Measurements from ENCODE around the gene SUCLG2. TPM values are rescaled to one million over a fixed set of nuclear protein-coding genes. Genes with fewer than 3 reads are reported as not detected.

The SUCLG2 gene
- total RNA-seq, 1 experiment from 2014 or later: 49.5 TPM

GRCh38 chr3:67517781-67518180 is 136.6 kb downstream of the SUCLG2 start:
- no peak overlapping the region for H3K27ac Mint-ChIP-seq (ENCODE audit: unreplicated experiment)
- DNase-seq: no peak
- TF ChIP-seq CTCF (IDR thresholded peaks at IDR 0.05; ENCODE audit: unreplicated experiment): no peak
- H3K4me3 Mint-ChIP-seq (ENCODE audit: low read depth, unreplicated experiment): no peak overlapping the region
- intact Hi-C loops (cut with micrococcal nuclease; ENCODE audit: unreplicated experiment): no loop called here
- BruUV-seq (replicated peaks): no TSS peak
- no peaks in the 10 kb centered on the region for H3K4me1 Mint-ChIP-seq (ENCODE audit: low read depth, unreplicated experiment)
- no peaks in the 10 kb centered on the region for H3K9me3 Mint-ChIP-seq (ENCODE audit: low read depth, unreplicated experiment)
- H3K36me3 Mint-ChIP-seq (ENCODE audit: insufficient read depth, unreplicated experiment): no peaks in the 10 kb centered on the region
- CTCF ChIA-PET: no interaction called here
- no peaks in the 10 kb centered on the region for H3K27me3 Mint-ChIP-seq (ENCODE audit: unreplicated experiment)

- BruUV-seq (replicated peaks): no TSS peak
- no peak for TF ChIP-seq CTCF (IDR thresholded peaks at IDR 0.05; ENCODE audit: unreplicated experiment)
- H3K36me3 Mint-ChIP-seq (ENCODE audit: insufficient read depth, unreplicated experiment): no peaks in the 10 kb centered on the region
- H3K27ac Mint-ChIP-seq (ENCODE audit: unreplicated experiment): no peak overlapping the region
- H3K4me3 Mint-ChIP-seq (ENCODE audit: low read depth, unreplicated experiment): no peak overlapping the region
- no peaks in the 10 kb centered on the region for H3K4me1 Mint-ChIP-seq (ENCODE audit: low read depth, unreplicated experiment)
- H3K27me3 Mint-ChIP-seq (ENCODE audit: unreplicated experiment): no peaks in the 10 kb centered on the region
- intact Hi-C loops (cut with micrococcal nuclease; ENCODE audit: unreplicated experiment): no loop called here
- CTCF ChIA-PET: no interaction called here
- no peak for DNase-seq
- H3K9me3 Mint-ChIP-seq (ENCODE audit: low read depth, unreplicated experiment): no peaks in the 10 kb centered on the region
These were observed 137.9 kb downstream of the SUCLG2 start for GRCh38 chr3:67516496-67516895.

GRCh38 chr3:67515778-67516177 is 138.6 kb downstream of the SUCLG2 start:
- no peak for TF ChIP-seq CTCF (IDR thresholded peaks at IDR 0.05; ENCODE audit: unreplicated experiment)
- no peak overlapping the region for H3K4me3 Mint-ChIP-seq (ENCODE audit: low read depth, unreplicated experiment)
- no TSS peak for BruUV-seq (replicated peaks)
- intact Hi-C loops (cut with micrococcal nuclease; ENCODE audit: unreplicated experiment): no loop called here
- no peaks in the 10 kb centered on the region for H3K27me3 Mint-ChIP-seq (ENCODE audit: unreplicated experiment)
- no peak for DNase-seq
- H3K27ac Mint-ChIP-seq (ENCODE audit: unreplicated experiment): no peak overlapping the region
- CTCF ChIA-PET: no interaction called here
- no peaks in the 10 kb centered on the region for H3K4me1 Mint-ChIP-seq (ENCODE audit: low read depth, unreplicated experiment)
- no peaks in the 10 kb centered on the region for H3K36me3 Mint-ChIP-seq (ENCODE audit: insufficient read depth, unreplicated experiment)
- H3K9me3 Mint-ChIP-seq (ENCODE audit: low read depth, unreplicated experiment): no peaks in the 10 kb centered on the region

- CTCF ChIA-PET: no interaction called here
- DNase-seq: no peak
- no TSS peak for BruUV-seq (replicated peaks)
- Mint-ChIP-seq H3K36me3 (ENCODE audit: insufficient read depth, unreplicated experiment) (no peaks in the 10 kb centered on the region), H3K27ac (ENCODE audit: unreplicated experiment) (no peak overlapping the region), H3K4me1 (ENCODE audit: low read depth, unreplicated experiment) (no peaks in the 10 kb centered on the region), H3K9me3 (ENCODE audit: low read depth, unreplicated experiment) (no peaks in the 10 kb centered on the region), H3K27me3 (ENCODE audit: unreplicated experiment) (no peaks in the 10 kb centered on the region), H3K4me3 (ENCODE audit: low read depth, unreplicated experiment) (no peak overlapping the region)
- intact Hi-C loops (cut with micrococcal nuclease; ENCODE audit: unreplicated experiment): no loop called here
- TF ChIP-seq CTCF (IDR thresholded peaks at IDR 0.05; ENCODE audit: unreplicated experiment): no peak
These were observed 144.8 kb downstream of the SUCLG2 start for GRCh38 chr3:67509471-67510075.
